ENCODE measurements around the gene SSRP1. TPM values are rescaled to one million over a fixed set of nuclear protein-coding genes. Genes with fewer than 3 reads are reported as not detected.

SSRP1 gene, protein sequence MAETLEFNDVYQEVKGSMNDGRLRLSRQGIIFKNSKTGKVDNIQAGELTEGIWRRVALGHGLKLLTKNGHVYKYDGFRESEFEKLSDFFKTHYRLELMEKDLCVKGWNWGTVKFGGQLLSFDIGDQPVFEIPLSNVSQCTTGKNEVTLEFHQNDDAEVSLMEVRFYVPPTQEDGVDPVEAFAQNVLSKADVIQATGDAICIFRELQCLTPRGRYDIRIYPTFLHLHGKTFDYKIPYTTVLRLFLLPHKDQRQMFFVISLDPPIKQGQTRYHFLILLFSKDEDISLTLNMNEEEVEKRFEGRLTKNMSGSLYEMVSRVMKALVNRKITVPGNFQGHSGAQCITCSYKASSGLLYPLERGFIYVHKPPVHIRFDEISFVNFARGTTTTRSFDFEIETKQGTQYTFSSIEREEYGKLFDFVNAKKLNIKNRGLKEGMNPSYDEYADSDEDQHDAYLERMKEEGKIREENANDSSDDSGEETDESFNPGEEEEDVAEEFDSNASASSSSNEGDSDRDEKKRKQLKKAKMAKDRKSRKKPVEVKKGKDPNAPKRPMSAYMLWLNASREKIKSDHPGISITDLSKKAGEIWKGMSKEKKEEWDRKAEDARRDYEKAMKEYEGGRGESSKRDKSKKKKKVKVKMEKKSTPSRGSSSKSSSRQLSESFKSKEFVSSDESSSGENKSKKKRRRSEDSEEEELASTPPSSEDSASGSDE
- 204 to 235 TPM (median 224 TPM) in 5 replicates for total RNA-seq (2022; extraction: Qiagen RNA extraction; ENCODE audit: low read depth)

DNA sequence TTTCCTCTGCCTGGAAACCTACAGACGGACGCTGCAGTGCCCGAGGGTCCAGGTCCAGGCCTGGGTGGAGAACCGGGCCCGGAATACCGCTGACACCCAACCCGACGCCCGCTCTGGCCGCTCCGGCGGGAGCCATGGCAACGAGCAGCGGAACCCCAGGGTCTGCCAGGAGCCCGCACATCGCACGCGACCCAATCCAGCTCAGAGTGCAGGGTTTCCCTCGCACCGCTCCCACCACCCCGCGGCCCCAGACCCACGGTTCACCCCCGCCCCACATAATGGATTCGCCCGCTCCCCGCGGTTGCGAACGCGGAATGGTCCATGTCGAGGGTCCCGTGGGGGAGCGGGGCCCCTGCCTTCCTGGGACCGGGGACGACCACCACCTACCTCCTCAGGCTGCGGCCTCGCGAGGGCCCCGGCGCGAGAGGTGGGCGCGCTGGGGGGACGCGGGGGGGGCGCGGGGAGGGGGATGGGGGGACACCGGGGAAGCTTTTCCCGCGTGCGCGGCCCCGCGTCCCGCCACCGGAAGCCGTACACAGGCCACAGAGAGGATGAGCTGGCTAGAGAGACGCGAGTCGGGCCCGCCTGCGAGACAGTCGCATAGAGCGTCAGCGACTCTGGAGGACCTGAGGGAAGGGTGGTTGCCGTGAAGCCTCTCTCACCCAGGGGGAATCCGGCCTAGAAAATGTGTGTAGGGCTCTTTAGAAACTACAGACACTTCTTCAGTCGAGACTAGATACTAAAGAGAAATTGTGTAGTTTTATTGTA lies at the start of gene SSRP1:
TSS of gene SSRP1 (minus strand) at position 550 of the 768 bp plus-strand sequence. CDS start 771 bp downstream, outside the sequence.

DNA sequence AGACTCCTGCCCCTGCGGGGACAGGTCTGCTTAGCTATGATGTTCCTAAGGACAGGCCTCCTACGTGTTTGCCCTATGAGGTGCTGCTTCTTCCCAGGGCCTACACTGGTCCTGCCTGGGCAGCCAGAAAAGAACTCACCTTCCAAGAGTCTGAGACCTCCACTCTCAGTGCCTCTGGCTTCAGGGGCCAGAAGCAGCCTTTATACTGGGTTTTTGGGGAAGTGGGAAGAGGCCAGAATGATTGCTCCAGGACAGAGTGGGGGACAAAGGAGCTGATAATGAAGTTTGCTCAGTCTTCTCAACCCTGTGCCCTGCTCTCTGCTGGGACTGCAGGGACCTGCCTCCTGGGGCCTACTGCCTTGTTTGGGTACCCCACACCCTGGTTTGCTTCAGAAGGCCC lies 45.3 kb upstream of the SSRP1 start, which contains the start of gene PRG3:
TSS of gene PRG3 (minus strand) at position 176 of the 400 bp plus-strand sequence. CDS start 442 bp downstream, outside the sequence.

DNA sequence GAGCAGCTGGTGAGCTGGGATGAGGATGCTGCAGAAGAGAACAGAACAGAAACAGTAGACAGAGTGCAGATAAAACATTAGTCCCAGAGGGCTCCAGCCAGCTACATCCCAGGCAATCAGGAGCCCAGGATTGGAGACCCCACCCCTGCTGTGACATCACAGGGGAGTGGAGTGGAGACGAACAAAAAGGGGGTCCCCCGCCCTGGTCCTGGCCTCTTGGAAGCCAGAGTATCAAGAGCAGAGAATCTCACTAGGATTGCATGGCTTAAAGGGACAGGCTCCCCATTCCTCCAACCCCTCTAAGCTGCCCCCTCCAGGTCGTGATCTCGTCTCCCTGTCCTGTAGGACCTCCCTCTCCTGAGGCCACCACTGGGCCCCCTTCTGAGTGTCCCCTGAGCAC lies 2.5 kb upstream of the SSRP1 start, which contains the start of gene P2RX3:
TSS of gene P2RX3 (plus strand) at position 211 of the 400 bp plus-strand sequence. CDS start 199 bp downstream, outside the sequence.

DNA sequence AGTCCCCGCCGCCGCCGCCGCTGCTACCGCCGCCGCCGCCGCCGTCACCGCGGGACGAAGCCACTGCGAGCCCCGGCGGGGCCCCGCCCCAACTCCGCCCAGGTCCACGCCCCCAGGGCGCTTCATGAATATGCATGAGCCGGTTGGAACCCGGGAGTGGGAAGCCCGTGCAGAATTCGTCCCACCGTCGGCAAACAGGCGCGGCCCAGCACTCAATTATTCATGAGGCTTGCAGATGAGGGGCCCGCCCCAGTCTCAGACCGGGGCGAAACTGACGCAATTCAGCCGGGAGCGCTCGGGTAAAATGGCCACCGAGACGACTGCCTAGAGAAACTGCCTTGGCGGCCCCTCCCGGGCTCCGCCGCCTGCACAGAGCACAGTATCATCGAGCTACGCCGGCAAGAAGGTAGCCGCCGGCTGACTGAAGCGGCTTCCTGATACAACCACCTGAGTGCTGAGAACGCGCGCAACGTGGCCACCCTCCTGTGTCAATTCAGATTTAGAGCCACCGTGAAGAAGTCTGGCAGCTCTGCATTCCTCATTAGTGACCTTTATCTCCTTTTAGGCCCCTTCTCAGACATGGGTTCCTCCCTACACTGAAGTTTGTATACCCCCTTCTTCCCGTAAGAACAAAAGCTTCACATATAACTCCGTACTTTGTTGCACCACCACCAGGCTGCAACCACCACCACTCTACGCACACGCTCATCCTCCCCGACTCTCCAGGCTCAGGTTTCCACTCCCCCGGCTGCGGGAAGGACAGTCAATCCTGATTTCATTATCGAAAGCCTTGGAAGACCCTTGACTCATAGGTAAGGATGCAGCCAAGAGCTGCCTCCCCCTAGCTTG lies 10.6 kb downstream of the SSRP1 start, which contains the start of gene TNKS1BP1:
TSS of gene TNKS1BP1 (minus strand) at position 67 of the 849 bp plus-strand sequence. CDS start 3,067 bp downstream, outside the sequence.

Other genes starting within 250 kb of the SSRP1 start
- gene LRRC55, start 153.9 kb downstream of the SSRP1 start, total RNA-seq (2022; extraction: Qiagen RNA extraction; ENCODE audit: low read depth) = not detected in 5 replicates
- gene APLNR, start 98.6 kb downstream of the SSRP1 start, total RNA-seq (2022; extraction: Qiagen RNA extraction; ENCODE audit: low read depth) = 0.05 TPM in 1 of 5 replicates, not detected in the others
- gene TNKS1BP1, start 10.9 kb downstream of the SSRP1 start, total RNA-seq (2022; extraction: Qiagen RNA extraction; ENCODE audit: low read depth) = 71.5 to 93.7 TPM (median 88.7 TPM) in 5 replicates
- gene P2RX3, start 2.5 kb upstream of the SSRP1 start, total RNA-seq (2022; extraction: Qiagen RNA extraction; ENCODE audit: low read depth) = 0.08 to 0.17 TPM (median 0.11 TPM) in 4 of 5 replicates, not detected in the other
- not detected in 5 replicates for gene PRG3, start 45.3 kb upstream of the SSRP1 start, total RNA-seq (2022; extraction: Qiagen RNA extraction; ENCODE audit: low read depth)
- gene PRG2, start 54.8 kb upstream of the SSRP1 start, total RNA-seq (2022; extraction: Qiagen RNA extraction; ENCODE audit: low read depth) = not detected in 5 replicates
- 0.26 to 1.3 TPM (median 0.53 TPM) in 5 replicates for gene SLC43A3, start 91.2 kb upstream of the SSRP1 start, total RNA-seq (2022; extraction: Qiagen RNA extraction; ENCODE audit: low read depth)
- 50.4 to 95.0 TPM (median 89.7 TPM) in 5 replicates for gene RTN4RL2, start 124.6 kb upstream of the SSRP1 start, total RNA-seq (2022; extraction: Qiagen RNA extraction; ENCODE audit: low read depth)
- 1.9 to 2.8 TPM (median 2.6 TPM) in 5 replicates for gene SLC43A1, start 179.8 kb upstream of the SSRP1 start, total RNA-seq (2022; extraction: Qiagen RNA extraction; ENCODE audit: low read depth)
- 141 to 185 TPM (median 160 TPM) in 5 replicates for gene TIMM10, start 194.9 kb upstream of the SSRP1 start, total RNA-seq (2022; extraction: Qiagen RNA extraction; ENCODE audit: low read depth)
- gene SMTNL1, start 201.7 kb upstream of the SSRP1 start, total RNA-seq (2022; extraction: Qiagen RNA extraction; ENCODE audit: low read depth) = not detected in 5 replicates
- 35.0 to 43.1 TPM (median 41.4 TPM) in 5 replicates for gene UBE2L6, start 231.8 kb upstream of the SSRP1 start, total RNA-seq (2022; extraction: Qiagen RNA extraction; ENCODE audit: low read depth)